GM18498 (cell line): ENCODE measurements around the gene KLHL5.

Source experiments
- ATAC-seq: cut with Tn5 transposase; IDR thresholded peaks from one replicate; pipeline ENCODE4 v1.9.1; 2021; ENCODE audit warnings: mild to moderate bottlenecking, moderate library complexity; ENCODE audit not compliant: unreplicated experiment

Gene KLHL5

DNA sequence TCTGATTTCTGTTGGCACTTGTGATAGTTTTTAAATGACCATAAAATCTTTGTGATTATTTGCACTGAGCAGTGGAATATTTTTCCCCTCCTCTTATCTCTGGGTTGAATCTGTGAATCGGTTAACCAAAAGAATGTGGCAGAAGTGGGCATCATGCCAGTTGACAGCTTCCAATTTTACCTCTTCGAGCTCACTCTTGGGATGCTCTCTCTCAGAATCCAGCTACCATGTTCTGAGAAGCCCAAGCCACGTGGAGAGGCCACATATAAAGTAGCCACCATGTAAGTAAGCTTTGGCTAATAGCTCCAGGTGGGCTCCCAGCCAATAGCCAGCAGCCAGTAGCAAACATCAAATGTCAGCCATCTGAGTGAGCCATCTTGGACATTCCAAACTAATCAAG, 107.4 kb downstream of the KLHL5 start:
- ATAC-seq = no peak

- no peak for ATAC-seq
Measured at GRCh38 chr4:39170301-39170700, 108.3 kb downstream of the KLHL5 start.
